CD8-positive, alpha-beta memory T cell (primary cell): ENCODE data around the gene RSPRY1. TPM values are rescaled to one million over a fixed set of nuclear protein-coding genes. Genes with fewer than 3 reads are reported as not detected.
A peak's percentile ranks its signal among the peaks of the same experiment; 100 is the strongest.
"Not testable (repeated sequence)": the region's sequence is repeated elsewhere in the genome, so short reads cannot be mapped to it uniquely, and the experiment has no call there.

Source experiments
- CTCF ChIA-PET: fragments of 350-600 bp; sonication (Branson Sonifier 250); formaldehyde crosslinking; loops from one replicate; lab custom pipeline; 2021; ENCODE audit warnings: antibody characterized with exemption; lab: Charles Lee
- POLR2A ChIA-PET: fragments of 350-600 bp; sonication (Branson Sonifier 250); formaldehyde crosslinking; loops from one replicate; lab custom pipeline; 2021; ENCODE audit warnings: antibody characterized with exemption; lab: Charles Lee
- DNase-seq, 5 donors: peaks; one replicate each; pipeline versions ENCODE4 v3.0.0 to v3.0.0-alpha.2; 2020 to 2022; ENCODE audit warnings: mixed read lengths in 1 of 5
- H3K27ac ChIP-seq: one replicate; pipeline ENCODE4 v1.7.0; 2013; ENCODE audit warnings: low read depth, mild to moderate bottlenecking, low read length, moderate library complexity
- H3K27me3 ChIP-seq: 2 replicates; pipeline ENCODE4 v1.7.0; 2013; ENCODE audit warnings: low read length, mild to moderate bottlenecking; ENCODE audit not compliant: insufficient read depth, poor library complexity, severe bottlenecking
- H3K36me3 ChIP-seq: 2 replicates; pipeline ENCODE4 v1.7.0; 2013; ENCODE audit warnings: mild to moderate bottlenecking, low read length, moderate library complexity; ENCODE audit not compliant: insufficient read depth
- H3K4me1 ChIP-seq: 2 replicates; pipeline ENCODE4 v1.7.0; 2013; ENCODE audit warnings: mild to moderate bottlenecking, low read length, moderate library complexity; ENCODE audit not compliant: insufficient read depth
- H3K4me3 ChIP-seq: 2 replicates; pipeline ENCODE4 v1.7.0; 2013; ENCODE audit warnings: mild to moderate bottlenecking, low read length
- H3K9me3 ChIP-seq: 2 replicates; pipeline ENCODE4 v1.7.0; 2013; ENCODE audit warnings: mild to moderate bottlenecking, low read length
- H3K27ac Mint-ChIP-seq, 8 donors: one replicate each; pipeline ENCODE4 v1.8.0; 2020 to 2021; ENCODE audit warnings: mixed read lengths in 8 of 8, mild to moderate bottlenecking in 6 of 8, inconsistent platforms in 3 of 8, moderate library complexity in 3 of 8
- H3K27me3 Mint-ChIP-seq, 2 donors: one replicate each; pipeline ENCODE4 v1.8.0; 2020 to 2021; ENCODE audit warnings: mixed read lengths in 2 of 2, mild to moderate bottlenecking in 1 of 2, moderate library complexity in 1 of 2
- H3K36me3 Mint-ChIP-seq, 3 donors: one replicate each; pipeline ENCODE4 v1.8.0; 2020 to 2021; ENCODE audit warnings: mixed read lengths in 3 of 3, inconsistent platforms in 1 of 3, mild to moderate bottlenecking in 1 of 3
- H3K4me1 Mint-ChIP-seq, 3 donors: one replicate each; pipeline ENCODE4 v1.8.0; 2020 to 2021; ENCODE audit warnings: mixed read lengths in 3 of 3, inconsistent platforms in 1 of 3, mild to moderate bottlenecking in 1 of 3
- H3K4me3 Mint-ChIP-seq, 7 donors: one replicate each; pipeline ENCODE4 v1.8.0; 2020 to 2021; ENCODE audit warnings: mixed read lengths in 7 of 7, mild to moderate bottlenecking in 6 of 7, moderate library complexity in 4 of 7, inconsistent platforms in 2 of 7
- H3K9me3 Mint-ChIP-seq, 5 donors: one replicate each; pipeline ENCODE4 v1.8.0; 2020 to 2022; ENCODE audit warnings: mixed read lengths in 5 of 5, mild to moderate bottlenecking in 3 of 5, moderate library complexity in 2 of 5, inconsistent platforms in 1 of 5
- polyA plus RNA-seq: library from polyadenylated mRNA; unstranded; fragments of 300-500 nt; fragmentation: Illumina TruSeq; gene quantifications from one replicate; pipeline ENCODE4 v1.2.3, GENCODE V29; 2021
- total RNA-seq, 2 experiments: library from RNA; stranded (reverse); gene quantifications; one replicate each; pipeline ENCODE4 v1.2.3, GENCODE V29; 2021

The RSPRY1 gene
- total and polyA plus RNA-seq, 3 experiments from 2014 or later, result 33.3 to 41.0 (median 36.6) TPM

DNA sequence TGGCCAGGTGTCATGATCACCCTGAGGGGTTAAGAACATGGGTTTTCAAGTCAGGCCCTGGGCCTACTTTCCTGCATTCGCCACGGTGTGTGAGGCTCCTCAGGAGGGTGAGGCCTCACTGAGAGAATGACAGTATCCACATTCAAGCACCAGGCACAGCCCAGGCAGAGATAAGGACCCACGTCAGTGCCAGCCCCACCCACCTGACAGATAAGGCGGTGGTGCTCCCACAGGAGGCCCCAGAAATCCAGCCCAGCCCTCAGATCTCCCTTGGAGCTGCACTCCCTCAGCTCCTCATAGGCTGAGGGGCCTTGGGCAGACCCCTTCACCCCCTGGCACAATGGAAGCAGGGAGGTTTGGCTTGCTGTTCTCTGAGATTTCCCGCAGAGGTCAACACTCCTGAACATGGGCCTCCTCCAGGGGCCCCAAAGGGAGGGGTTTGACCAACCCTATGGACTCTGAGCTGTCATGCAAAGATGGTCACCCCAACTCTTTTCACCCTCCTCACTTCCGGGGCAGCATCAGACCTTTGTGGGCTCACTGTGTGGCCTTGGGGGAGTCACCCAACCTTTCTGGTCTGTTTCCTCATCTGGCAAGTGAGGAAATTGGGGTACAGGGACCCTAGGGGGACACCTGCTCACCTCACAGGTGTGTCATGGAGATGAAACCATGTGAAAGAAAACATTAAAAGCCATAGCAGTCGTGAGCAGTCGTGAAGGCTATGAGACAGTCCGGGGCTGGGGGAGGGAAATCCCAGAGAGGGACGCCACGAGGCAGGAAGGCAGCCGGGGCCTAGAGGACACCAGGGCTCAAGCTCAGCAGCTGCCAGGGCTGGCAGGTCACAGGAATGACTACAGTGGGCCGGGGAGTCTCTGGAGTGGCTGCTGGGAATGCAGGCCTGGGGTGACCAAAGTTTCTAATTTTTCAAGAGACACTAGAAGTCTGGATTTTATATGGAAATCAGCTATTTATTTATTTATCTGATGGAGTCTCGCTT, 83.0 kb downstream of the RSPRY1 start:
- no peak for DNase-seq

GRCh38 chr16:57270221-57271062, 84.3 kb downstream of the RSPRY1 start:
- H3K4me1 Mint-ChIP-seq, result peaks cover 13 to 28% (median 23%) of the 10 kb centered on the region in 3 donors
- H3K4me1 ChIP-seq, result peaks cover 39% of the 10 kb centered on the region
- H3K9me3 ChIP-seq, result no peaks in the 10 kb centered on the region
- no peak overlapping the region for H3K27ac Mint-ChIP-seq
- H3K36me3 Mint-ChIP-seq, result no peaks in the 10 kb centered on the region
- CTCF ChIA-PET, result no interaction called here
- no peak overlapping the region for H3K4me3 Mint-ChIP-seq
- no peaks in the 10 kb centered on the region for H3K9me3 Mint-ChIP-seq
- POLR2A ChIA-PET, result no interaction called here
- H3K27me3 ChIP-seq, result no peaks in the 10 kb centered on the region
- no peak overlapping the region for H3K27ac ChIP-seq
- DNase-seq, result no peak
- H3K4me3 ChIP-seq, result no peak overlapping the region
- H3K27me3 Mint-ChIP-seq, result no peaks in the 10 kb centered on the region
- no peaks in the 10 kb centered on the region for H3K36me3 ChIP-seq

More for the DNA sequence above, 83.0 kb downstream of the RSPRY1 start:
- Histone ChIP-seq H3K27ac (peak overlapping the region; percentile 51), H3K9me3 (no peaks in the 10 kb centered on the region), H3K4me1 (peaks cover 52% of the 10 kb centered on the region), H3K27me3 (no peaks in the 10 kb centered on the region), H3K4me3 (no peak overlapping the region), H3K36me3 (no peaks in the 10 kb centered on the region)
- Mint-ChIP-seq H3K27me3 (no peaks in the 10 kb centered on the region), H3K4me3 (no peak overlapping the region), H3K27ac (peak overlapping the region in 1 of 8 donors; percentile 47), H3K9me3 (no peaks in the 10 kb centered on the region), H3K4me1 (peaks cover 13 to 31% (median 23%) of the 10 kb centered on the region in 3 donors), H3K36me3 (no peaks in the 10 kb centered on the region)
- POLR2A ChIA-PET, result no interaction called here
- CTCF ChIA-PET, result interaction anchor here (1.0 kb wide), 1 partner anchor 149 kb away, joined by 4 read pairs; no protein-coding TSS in a partner anchor

DNA sequence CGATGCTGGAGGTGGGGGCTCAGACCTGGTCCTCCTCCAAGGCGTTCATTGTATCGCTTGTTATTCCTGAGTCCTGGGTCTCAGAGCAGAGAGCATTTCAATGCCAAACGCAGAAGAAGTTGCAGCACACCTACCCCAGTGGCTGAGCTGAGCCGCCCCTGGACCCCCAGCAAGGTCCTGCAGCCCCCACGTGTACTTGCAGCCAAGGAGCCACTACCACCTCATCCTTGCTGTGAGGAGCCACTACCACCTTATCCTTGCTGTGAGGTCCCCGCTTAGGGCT, 84.9 kb downstream of the RSPRY1 start:
- POLR2A ChIA-PET, result no interaction called here
- Mint-ChIP-seq H3K27ac (no peak overlapping the region), H3K4me1 (peaks cover 13 to 23% (median 22%) of the 10 kb centered on the region in 3 donors), H3K9me3 (no peaks in the 10 kb centered on the region), H3K4me3 (no peak overlapping the region), H3K27me3 (no peaks in the 10 kb centered on the region), H3K36me3 (no peaks in the 10 kb centered on the region)
- Histone ChIP-seq H3K36me3 (no peaks in the 10 kb centered on the region), H3K9me3 (no peaks in the 10 kb centered on the region), H3K4me1 (peaks cover 34% of the 10 kb centered on the region), H3K27me3 (no peaks in the 10 kb centered on the region), H3K4me3 (no peak overlapping the region), H3K27ac (no peak overlapping the region)
- no peak for DNase-seq
- CTCF ChIA-PET, result no interaction called here

GRCh38 chr16:57271867-57272495, 85.9 kb downstream of the RSPRY1 start:
- Mint-ChIP-seq H3K27me3 (no peaks in the 10 kb centered on the region), H3K9me3 (no peaks in the 10 kb centered on the region), H3K27ac (no peak overlapping the region), H3K36me3 (no peaks in the 10 kb centered on the region), H3K4me1 (peaks cover 7 to 18% (median 18%) of the 10 kb centered on the region in 3 donors), H3K4me3 (no peak overlapping the region)
- DNase-seq, result no peak
- Histone ChIP-seq H3K27me3 (no peaks in the 10 kb centered on the region), H3K36me3 (no peaks in the 10 kb centered on the region), H3K27ac (no peak overlapping the region), H3K9me3 (no peaks in the 10 kb centered on the region), H3K4me3 (no peak overlapping the region), H3K4me1 (peaks cover 29% of the 10 kb centered on the region)
- ChIA-PET CTCF (no interaction called here), POLR2A (no interaction called here)

DNA sequence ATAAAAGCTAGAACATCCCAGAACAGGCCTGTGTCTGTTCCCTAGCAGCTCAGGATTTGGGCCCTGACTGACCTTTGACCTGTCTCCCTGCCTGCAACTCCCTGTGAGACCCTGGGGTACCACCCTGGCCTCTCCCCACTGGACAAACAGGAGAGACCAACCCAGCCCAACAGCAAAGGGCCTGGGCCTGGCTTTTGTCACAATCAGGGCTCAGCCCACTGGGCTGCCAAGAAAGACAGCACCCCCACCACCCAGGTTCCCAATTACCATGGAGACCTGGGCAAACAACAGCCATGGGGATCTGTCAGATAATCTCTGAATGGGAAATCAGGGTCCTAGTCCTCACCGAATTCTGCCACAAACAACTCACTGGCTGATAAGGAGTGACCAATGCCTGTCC, 87.2 kb downstream of the RSPRY1 start:
- H3K4me1 Mint-ChIP-seq, result peaks cover 13 to 20% (median 18%) of the 10 kb centered on the region in 3 donors
- no peaks in the 10 kb centered on the region for H3K9me3 Mint-ChIP-seq
- ChIA-PET CTCF (no interaction called here), POLR2A (interaction anchor here (0.6 kb wide), 1 partner anchor 21 kb away, joined by 8 read pairs; no protein-coding TSS in a partner anchor)
- Histone ChIP-seq H3K27me3 (no peaks in the 10 kb centered on the region), H3K4me1 (peaks cover 30% of the 10 kb centered on the region), H3K4me3 (no peak overlapping the region), H3K36me3 (no peaks in the 10 kb centered on the region), H3K27ac (no peak overlapping the region), H3K9me3 (no peaks in the 10 kb centered on the region)
- no peaks in the 10 kb centered on the region for H3K27me3 Mint-ChIP-seq
- DNase-seq, result no peak
- H3K27ac Mint-ChIP-seq, result peak overlapping the region in 1 of 8 donors; percentile 24
- H3K4me3 Mint-ChIP-seq, result no peak overlapping the region
- no peaks in the 10 kb centered on the region for H3K36me3 Mint-ChIP-seq

DNA sequence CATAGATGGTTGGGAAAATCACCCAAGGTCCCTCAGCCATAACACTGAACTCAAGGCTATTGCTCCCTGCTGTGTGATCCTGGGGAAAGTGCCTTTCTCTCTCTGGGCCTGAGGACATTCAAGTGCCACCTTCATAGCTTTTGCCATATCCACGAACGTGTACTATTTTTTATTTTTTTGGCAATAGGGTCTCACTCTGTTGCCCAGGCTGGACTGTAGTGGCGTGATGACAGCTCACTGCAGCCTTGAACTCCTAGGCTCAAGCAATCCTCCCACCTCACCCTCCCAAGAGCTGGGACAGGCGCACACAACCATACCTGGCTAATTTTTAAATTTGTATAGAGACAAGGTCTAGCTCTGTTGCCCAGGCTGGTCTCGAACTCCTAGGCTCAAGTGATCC, 87.7 kb downstream of the RSPRY1 start:
- Mint-ChIP-seq H3K36me3 (no peaks in the 10 kb centered on the region), H3K27ac (no peak overlapping the region), H3K4me1 (peaks cover 13 to 24% (median 21%) of the 10 kb centered on the region in 3 donors), H3K4me3 (no peak overlapping the region), H3K9me3 (no peaks in the 10 kb centered on the region), H3K27me3 (no peaks in the 10 kb centered on the region)
- no peaks in the 10 kb centered on the region for H3K36me3 ChIP-seq
- ChIA-PET CTCF (no interaction called here), POLR2A (no interaction called here)
- no peaks in the 10 kb centered on the region for H3K27me3 ChIP-seq
- H3K9me3 ChIP-seq, result no peaks in the 10 kb centered on the region
- H3K4me1 ChIP-seq, result peaks cover 30% of the 10 kb centered on the region
- H3K4me3 ChIP-seq, result no peak overlapping the region
- H3K27ac ChIP-seq, result no peak overlapping the region
- DNase-seq, result no peak

GRCh38 chr16:57275946-57276345, 89.8 kb downstream of the RSPRY1 start:
- H3K27me3 Mint-ChIP-seq, H3K36me3 Mint-ChIP-seq, DNase-seq, H3K36me3 ChIP-seq, H3K4me3 ChIP-seq, H3K4me3 Mint-ChIP-seq, H3K9me3 ChIP-seq, H3K27me3 ChIP-seq, POLR2A ChIA-PET, H3K9me3 Mint-ChIP-seq, H3K27ac ChIP-seq, H3K27ac Mint-ChIP-seq: not testable (repeated sequence)
- peaks cover 13 to 32% (median 30%) of the 10 kb centered on the region in 3 donors for H3K4me1 Mint-ChIP-seq
- CTCF ChIA-PET, result interaction anchor here (1.1 kb wide), 1 partner anchor 244 kb away, joined by 3 read pairs; no protein-coding TSS in a partner anchor
- H3K4me1 ChIP-seq, result peaks cover 32% of the 10 kb centered on the region
